HG03097 (cell line): ENCODE data around the gene AKAP17A.

Experiments
- ATAC-seq: cut with Tn5 transposase; IDR thresholded peaks from one replicate; pipeline ENCODE4 v1.9.1; 2021; ENCODE audit not compliant: unreplicated experiment, low FRiP score

The AKAP17A gene

DNA sequence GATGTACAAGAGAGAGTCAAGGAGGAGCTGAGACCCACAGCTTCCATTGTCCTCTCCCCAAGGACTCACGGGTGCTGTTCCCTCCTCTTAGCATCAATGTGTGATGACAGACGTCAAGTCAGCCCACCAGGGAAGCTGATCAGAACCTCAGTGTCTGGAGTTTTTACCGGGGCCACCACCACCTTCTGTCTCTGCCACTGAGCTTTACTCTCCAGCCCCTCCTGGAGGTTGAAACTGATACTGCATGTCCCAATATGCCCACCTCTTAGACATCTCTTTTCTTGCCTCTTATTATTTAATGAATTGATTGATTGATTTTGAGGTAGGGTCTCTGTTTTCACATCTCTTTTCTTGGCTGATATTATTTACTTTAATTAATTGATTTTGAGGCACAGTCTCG is 10.3 kb upstream of the AKAP17A start:
- ATAC-seq: peak; percentile 61

DNA sequence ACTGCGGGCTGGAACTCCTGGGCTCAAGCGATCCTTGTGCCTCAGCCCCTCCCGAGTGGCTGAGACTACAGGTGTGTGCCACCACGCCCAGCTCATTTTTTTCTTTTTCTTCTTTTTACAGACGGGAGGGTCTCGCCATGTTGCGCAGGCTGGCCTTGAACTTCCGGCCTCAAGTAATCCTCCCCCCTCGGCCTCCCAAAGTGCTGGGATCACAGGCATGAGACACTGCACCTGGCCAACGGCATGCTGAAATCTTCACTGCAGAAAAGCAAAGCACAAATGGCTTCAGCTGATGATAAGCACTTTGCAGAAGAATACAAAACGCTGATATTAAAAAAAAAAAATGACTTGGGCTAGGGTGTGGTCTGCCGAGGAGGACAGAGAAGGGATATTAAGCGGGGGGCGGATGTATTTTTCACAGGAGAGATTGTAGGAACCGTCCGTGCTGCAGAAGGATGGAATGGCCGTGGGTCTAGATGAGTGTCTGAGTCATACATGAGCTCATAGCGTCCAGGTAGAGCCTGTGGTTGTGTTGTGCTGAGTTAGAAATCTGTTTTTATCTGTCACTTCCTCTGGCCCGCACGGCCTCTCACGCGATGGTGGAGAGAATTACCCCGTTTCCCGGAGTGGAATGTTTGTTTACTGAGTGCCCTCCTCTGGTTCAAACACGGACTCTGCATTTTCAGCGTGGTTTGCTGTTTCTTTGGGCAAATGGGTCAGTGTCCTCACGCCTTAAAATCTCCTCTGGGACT is 8.5 kb upstream of the AKAP17A start:
- ATAC-seq: no peak

DNA sequence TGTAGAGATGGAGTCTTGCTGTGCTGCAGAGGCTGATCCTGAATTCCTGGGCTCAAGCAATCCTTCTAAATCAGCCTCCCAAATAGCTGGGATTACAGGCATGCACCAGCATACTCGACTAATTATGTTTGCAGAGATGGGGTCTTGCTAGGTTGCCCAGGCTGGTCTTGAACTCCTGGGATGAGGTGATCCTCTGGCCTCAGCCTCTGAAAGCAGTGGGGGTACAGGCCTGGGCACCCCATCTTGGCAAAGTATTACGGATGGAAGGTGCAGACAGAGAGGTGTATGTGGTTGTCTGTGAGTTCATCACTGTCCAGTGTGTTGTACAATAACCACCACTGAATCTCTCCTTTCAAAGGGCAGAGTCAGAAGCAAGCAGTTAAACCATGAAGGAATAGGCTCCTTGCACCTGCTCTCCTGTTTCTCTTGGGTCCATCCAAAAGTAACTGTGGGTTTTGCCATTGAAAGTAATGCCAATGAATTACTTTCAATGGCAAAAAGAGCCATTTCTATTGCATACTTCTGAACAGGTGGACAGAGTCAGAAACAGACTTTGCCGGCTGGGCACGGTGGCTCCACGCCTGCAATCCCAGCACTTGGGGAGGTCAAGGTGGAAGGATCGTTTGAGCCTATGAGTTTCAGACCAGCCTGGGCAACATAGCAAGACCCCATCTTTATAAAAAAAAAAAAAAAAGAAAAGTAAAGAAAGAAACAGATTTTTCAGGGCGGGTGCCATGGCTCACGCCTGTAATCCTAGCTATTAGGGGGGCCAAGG is 7.0 kb upstream of the AKAP17A start:
- ATAC-seq: no peak

DNA sequence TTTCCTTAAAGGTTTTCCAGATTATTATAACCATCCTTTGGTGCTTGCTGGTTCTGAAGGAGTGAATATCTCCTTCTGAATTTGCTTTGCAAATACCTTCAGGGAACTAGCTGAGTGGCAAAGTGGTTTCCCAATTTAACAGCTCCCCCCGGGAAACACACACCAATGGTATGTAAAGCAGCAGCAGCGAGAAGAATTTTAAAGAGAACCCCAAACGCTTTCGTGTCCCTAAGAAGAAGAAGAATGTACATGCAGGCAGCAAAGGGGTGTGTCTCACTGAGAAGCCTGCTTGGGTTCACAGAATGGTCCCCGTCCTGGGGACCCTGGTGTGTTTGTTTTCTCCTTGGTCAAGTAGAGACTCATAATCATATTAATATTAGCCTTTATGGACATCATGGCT is 4.2 kb upstream of the AKAP17A start:
- no peak for ATAC-seq

DNA sequence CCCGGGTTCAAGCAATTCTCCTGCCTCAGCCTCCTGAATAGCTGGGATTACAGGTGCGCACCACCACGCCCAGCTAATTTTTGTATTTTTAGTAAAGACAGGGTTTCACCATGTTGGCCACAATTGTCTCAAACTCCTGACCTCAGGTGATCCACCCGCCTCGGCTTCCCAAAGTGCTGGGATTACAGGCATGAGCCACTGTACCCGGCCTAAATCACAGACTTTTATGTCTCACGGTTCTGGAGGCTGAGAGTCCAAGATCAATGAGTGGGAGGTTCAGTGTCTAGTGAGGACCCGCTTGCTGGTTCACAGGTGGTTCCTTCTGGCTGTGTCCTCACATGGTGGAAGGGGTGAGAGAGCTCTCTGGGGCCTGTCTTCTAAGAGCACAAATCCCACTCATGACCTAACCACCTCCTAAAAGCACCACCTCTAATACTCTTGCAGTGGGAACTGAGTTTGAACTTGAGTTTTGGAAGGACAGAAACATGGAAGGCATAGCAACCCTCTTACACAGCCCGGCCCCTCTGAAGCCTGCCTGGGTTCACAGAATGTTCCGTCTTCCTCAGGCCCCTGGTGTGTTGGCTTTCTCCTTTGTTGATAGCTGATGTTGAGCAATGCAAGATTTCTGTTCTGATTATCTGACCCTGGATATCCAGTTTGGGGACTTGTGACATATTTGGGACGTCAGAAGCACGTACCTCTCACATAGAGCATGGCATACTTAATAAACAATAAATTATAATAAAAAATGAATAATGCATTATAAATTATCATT is 1.9 kb upstream of the AKAP17A start:
- ATAC-seq: no peak

DNA sequence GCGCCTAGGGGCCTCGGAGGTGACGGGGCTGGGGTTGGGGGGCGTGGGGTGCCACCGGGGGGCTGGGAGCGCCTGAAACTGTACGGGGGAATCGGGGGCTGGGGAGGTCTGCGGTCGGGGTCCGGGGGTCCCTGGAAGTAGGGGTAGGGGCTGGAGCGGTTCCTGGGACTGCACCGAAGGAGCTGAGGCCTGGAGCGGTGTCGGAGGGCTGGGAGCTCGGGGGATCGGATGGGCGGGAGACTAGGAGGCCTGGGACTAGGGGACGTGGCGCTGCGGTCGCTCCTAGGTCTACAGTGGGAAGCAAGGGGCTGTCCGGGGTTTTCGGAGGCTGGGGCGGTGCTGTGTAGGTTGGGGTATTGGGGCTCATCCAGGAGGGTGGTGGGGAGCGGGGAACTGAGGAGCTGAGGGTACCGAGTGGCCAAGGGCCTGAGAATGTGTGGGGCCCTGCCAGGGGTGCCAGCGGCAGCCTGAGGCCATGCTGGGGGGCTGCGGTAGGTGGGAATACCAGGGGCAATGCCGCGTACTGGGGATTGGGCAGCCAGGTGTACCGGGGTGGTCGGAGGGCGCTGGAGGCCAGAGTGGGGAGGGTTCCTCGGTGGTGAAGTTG is 562 bp downstream of the AKAP17A start:
- ATAC-seq: no peak

DNA sequence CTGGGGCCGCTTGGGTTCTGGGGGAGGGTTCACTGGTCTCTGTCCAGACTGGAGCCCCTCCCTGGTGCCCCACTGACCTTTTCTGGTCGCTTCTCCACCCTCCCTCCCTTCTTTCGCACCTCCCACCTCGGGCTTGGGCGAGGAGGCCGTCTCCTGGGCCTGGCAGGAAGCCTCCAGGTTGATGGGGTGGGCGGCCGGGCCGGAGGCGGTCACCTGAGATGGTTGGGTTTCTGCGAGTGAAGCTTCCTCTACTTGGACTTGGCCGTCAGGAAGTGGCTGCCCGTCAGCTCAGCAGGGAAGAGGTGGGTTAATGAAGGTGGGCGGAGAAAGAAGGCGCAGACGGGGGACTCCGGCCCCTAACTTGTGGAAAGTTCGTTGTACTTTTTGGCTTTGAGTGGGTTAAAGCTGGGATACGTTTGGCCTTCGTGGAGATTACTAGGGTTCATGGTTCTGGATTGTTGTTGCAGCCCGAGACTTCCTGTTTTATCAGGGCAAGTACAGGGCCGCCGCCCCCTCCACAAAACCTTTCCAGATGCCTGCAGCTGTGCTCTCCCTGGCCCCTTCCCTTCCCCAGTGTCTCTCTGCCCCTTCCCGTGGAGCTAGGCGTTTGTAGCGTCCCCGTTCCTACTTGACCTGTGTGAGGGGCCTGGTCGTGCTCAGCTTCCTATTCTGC is 1.2 kb downstream of the AKAP17A start:
- no peak for ATAC-seq

DNA sequence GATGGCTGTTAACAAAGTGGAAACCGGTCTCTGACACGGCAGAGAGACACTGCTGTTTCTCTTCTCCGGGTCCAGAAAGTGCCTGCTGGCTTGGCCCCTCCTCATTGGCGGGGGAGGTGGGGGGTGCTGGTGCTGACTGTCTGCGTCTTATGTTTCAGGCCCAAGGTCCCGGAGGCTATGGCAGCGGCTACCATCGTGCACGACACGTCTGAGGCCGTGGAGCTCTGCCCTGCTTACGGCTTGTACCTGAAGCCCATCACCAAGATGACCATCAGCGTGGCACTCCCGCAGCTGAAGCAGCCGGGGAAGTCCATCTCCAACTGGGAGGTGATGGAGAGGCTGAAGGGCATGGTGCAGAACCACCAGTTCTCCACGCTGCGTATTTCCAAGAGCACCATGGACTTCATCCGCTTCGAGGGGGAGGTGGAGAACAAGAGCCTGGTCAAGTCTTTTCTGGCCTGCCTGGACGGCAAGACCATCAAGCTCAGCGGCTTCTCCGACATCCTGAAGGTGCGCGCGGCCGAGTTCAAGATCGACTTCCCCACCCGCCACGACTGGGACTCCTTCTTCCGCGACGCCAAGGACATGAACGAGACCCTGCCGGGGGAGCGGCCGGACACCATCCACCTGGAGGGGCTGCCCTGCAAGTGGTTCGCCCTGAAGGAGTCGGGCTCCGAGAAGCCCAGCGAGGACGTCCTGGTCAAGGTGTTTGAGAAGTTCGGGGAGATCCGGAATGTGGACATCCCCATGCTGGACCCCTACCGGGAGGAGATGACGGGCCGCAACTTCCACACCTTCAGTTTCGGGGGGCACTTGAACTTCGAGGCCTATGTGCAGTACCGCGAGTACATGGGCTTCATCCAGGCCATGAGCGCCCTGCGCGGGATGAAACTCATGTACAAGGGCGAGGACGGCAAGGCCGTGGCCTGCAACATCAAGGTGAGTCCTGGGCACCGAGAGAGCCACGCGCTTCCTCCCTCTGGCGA is 2.2 kb downstream of the AKAP17A start:
- no peak for ATAC-seq

DNA sequence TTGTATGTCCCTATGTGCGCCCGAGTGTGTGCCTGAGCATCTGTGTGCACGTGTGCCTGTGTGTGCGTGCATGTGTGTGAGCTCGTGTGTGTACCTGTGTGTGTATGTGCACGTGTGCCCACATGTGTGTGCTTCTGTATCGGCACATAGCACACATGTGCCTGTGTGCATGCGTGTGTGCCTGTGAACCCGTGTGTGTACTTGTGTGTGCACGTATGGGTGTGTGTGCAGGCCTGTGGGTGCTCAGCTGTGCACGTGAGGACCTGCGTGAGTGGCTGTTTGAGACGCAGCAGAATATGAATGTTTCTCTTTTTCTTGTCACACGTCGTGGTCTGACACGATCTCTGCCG is 4.3 kb downstream of the AKAP17A start:
- no peak for ATAC-seq

DNA sequence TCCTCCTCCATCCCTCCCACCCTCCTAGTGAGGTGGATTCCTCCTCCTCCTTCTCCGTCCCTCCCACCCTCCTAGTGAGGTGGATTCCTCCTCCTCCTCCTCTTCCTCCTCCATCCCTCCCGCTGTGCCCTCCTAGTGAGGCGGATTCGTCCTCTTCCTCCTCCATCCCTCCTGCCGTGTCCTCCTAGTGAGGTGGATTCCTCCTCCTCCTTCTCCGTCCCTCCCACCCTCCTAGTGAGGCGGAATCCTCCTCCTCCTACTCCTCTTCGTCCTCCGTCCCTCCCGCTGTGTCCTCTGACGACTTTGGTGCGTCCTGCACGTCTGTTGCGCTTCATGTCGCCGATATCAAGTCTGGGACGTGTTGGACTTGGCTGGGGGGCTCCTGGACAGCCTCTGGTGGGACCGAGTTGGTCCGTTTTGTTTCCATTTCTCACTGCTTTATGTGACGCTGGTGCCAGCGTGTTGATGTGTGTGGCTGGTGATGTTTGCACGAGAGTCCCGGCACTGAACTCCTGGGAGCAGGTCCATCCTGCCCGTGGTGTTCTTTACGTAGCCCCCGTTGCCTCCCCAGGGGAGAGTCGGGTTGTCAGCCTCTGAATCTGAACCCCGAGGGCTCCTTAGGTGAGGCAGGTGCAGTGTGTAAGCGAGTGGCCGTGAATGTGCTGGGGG is 5.4 kb downstream of the AKAP17A start:
- no peak for ATAC-seq

DNA sequence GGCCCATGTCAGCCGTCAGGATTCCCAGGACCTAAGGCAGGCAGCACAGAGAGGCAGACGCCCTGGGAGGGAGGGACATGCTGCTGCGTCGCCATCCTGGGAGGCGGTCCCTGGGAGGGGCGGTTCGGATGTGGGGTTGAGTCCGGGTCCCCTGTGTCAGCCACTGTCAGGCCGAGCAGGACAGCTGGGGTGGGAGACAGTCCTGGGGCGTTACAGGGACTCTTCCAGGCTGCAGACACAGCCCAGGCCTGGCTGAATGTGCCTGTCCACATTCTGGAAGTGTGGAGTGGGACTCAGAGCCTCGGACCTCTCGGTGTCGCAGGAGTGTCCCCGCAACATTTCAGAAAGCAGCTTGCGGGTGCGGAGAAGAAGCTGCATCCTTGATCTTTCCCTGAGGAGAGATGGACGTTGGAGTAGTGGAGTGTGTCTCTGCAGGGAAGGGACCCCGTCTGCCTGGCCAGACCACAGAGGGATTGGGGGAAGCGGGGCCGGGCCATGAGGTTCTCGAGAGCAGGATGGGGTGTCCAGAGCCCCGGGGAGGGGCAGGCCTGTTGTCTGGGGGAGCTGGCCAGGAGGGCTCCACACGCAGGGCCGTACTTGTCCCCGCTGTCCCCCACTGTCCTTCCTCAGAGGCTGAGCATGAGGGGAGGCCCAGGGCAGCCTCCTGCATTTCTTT is 6.1 kb downstream of the AKAP17A start:
- ATAC-seq: no peak

DNA sequence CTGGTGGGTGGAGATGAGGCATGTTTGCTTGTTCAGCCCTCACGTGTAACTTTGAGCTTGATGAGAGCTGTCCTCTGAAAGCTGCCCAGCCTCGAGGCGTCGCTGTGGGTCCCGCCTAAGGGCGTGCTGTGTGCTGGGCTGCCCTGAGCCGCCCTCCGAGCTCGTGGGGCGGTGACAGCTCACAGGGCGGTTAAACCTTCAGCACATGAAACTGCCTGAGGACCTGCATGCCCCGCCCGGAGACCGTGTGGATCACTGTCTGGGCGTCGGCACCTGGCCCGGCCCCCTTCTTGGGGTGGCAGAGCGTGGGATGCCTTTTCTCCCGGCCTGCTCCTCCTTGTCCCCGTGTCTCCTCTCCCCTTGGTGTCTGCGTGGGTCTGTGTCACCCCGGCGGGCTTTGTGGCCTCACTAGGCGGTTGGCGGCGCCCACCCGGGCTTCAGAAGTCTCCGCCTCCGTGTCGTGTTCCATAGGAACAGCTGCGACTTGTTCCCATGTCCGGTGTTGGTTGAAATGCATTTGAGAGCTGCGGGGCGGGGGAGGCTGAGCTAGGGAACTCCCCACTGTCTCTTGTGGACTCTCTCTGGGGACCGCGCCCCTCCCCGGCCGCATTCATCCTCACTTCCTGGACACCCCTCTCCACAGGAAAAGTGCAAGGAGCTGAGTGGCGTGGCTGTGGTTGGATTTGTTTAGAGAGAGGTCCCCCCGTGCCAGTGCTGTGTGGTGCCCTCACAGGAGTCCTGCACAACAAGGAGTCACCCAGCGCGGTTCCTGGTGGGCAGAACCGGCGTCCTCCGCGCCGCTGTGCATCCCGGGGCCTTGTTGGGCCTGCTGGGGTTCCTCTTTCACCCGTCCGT is 6.8 kb downstream of the AKAP17A start:
- no peak for ATAC-seq

DNA sequence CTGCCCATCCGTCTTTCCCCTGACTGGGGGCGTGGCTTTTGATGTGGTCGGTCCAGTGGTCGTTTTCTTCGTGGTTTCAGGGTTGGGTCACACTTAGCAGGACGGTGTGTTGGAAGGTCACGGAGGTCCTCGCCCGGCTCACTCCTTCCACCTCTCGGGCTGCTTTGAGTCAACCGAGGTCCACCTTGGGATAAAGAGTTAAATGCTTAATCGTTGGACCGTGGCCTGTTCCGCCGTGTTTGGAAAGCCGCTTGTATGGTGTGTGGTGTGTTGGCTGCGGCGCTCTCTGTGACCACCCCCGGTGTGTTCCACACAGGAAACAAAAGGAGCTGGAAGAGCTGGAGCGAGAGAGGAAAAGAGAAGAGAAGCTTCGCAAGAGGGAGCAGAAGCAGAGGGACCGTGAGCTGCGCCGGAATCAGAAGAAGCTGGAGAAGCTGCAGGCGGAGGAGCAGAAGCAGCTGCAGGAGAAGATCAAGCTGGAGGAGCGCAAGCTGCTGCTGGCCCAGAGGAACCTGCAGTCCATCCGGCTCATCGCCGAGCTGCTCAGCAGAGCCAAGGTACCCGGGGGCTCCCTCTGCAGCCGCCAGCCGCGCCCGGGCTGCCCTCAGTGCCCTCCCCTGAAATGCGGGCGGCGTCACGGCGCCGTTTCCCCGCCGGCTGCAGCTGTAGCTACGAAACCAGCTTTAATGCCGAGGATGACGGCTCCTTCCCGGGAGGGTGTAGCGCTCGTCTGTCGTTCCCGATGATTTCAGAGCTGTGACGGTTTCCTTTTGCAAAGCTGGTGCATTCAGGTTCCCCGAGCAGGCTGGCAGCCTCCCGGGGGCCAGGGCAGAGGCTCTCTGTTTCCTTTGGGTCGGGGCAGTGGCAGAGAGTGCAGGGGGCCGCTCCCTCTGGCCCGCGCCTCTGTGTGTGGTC is 7.7 kb downstream of the AKAP17A start:
- ATAC-seq: no peak

DNA sequence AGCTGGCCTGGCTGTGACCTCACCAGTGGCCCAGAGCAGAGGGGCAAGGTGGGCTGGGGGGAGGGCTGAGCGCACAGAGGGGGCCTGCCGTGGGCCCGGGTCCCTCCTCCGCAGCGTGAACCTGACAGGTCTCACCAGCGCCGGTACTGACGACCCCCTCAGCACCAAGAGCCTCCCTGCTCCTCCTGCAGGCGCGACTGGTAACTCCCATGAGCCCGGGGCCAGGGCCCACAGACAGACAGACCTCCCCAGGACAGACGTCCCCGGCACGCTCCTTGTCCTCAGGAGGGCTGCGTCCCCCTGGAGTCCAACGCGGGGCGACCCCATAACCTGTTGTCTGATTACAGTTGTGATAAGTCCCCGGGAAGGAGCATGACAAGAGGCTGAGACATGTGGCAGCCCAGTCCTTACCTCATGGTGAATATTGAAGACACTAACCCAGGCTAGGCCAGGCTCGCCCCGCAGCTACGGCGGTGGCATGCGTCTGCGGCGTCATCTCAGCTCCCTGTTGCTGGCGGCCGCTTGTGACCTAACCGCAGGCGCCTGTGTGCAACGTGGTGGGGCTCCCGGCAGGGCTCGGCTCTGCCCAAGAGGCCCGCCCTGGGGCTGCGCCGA is 8.5 kb downstream of the AKAP17A start:
- no peak for ATAC-seq

DNA sequence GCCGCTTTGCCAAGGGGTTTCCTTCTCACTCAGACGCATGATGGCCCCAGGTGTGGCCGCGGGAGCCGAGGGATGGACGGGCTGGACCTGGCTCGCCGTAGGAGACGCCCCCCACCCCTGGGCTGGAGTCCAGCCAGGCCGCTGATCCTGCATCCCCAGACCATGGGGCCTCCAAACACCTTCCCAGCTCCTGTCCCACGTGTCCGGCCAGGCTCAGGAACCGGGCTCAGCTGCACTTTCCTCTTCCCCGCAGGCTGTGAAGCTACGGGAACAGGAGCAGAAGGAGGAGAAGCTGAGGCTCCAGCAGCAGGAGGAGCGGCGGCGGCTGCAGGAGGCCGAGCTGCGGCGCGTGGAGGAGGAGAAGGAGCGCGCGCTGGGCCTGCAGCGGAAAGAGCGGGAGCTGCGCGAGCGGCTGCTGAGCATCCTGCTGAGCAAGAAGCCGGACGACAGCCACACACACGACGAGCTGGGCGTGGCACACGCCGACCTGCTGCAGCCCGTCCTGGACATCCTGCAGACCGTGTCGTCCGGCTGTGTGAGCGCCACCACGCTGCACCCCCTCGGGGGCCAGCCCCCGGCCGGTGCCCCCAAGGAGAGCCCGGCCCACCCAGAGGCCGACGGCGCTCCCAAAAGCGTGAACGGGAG is 9.1 kb downstream of the AKAP17A start:
- no peak for ATAC-seq
